ENCODE measurements around the gene RRP15. TPM values are rescaled to one million over a fixed set of nuclear protein-coding genes. Genes with fewer than 3 reads are reported as not detected.

Gene RRP15
- total RNA-seq, 1 donor from 2014 or later, result 9.7 TPM

DNA sequence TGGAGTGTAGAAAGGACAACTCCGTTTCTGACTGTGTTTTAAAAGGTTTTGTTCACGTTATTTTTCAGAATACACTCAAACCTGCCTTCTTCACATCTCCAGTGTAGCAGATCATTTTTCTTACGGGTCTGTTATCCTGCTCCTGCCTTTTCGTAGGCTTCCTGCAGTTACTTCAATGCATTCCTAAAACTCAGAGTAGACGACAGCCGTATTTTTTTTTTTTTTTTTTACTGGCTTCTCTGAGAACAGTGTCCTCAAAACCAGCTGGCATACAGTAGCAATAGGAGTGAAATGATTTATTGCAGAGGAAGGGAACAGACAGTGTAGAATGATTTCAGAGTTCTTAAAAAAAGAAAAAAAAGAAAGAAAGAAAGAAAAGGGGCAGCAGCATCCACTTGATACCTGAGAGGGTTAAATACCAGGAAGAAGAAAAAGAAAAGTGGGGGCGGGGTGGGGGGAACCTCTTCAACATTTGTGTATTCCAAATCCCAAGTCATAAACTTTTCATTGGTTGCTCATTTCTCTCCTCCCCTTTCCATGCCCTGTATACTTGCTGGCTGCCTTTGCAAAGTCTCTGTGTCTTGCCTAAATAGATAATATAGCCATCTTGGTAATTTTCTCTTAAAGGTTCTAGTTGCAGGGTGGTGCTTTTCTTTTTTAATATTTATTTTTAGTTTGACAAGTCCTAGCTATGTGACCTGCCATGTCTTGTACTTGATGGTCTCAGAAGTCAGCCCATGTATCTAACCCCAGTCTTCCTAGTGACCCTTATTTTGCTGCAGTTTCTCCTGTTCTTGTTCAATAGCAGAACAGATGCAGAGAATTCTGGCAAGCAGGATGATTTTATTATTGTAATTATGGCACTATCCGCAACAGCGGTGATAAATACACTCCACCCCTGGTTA lies 62.9 kb downstream of the RRP15 start:
- no peaks in the 10 kb centered on the region for H3K27me3 ChIP-seq (ENCODE audit: control insufficient read depth, insufficient read depth, low read length)
- no peak for DNase-seq (ENCODE audit: low read depth)
- TF ChIP-seq CTCF (IDR thresholded peaks at IDR 0.05; ENCODE audit: insufficient read depth, low read length, poor library complexity, severe bottlenecking), result no peak
- H3K4me3 ChIP-seq (ENCODE audit: low read depth, low read length), result peak overlapping the region; percentile 87
- H3K36me3 ChIP-seq (ENCODE audit: control insufficient read depth, insufficient read depth, low read length), result no peaks in the 10 kb centered on the region

GRCh38 chr1:218348628-218349071 lies 63.6 kb downstream of the RRP15 start:
- peak overlapping the region; percentile 87 for H3K4me3 ChIP-seq (ENCODE audit: low read depth, low read length)
- H3K36me3 ChIP-seq (ENCODE audit: control insufficient read depth, insufficient read depth, low read length), result no peaks in the 10 kb centered on the region
- H3K27me3 ChIP-seq (ENCODE audit: control insufficient read depth, insufficient read depth, low read length), result no peaks in the 10 kb centered on the region
- no peak for TF ChIP-seq CTCF (IDR thresholded peaks at IDR 0.05; ENCODE audit: insufficient read depth, low read length, poor library complexity, severe bottlenecking)
- no peak for DNase-seq (ENCODE audit: low read depth)

- H3K36me3 ChIP-seq (ENCODE audit: control insufficient read depth, insufficient read depth, low read length), result no peaks in the 10 kb centered on the region
- DNase-seq (ENCODE audit: low read depth), result no peak
- H3K4me3 ChIP-seq (ENCODE audit: low read depth, low read length), result peak overlapping the region; percentile 87
- no peak for TF ChIP-seq CTCF (IDR thresholded peaks at IDR 0.05; ENCODE audit: insufficient read depth, low read length, poor library complexity, severe bottlenecking)
- no peaks in the 10 kb centered on the region for H3K27me3 ChIP-seq (ENCODE audit: control insufficient read depth, insufficient read depth, low read length)
Observed at GRCh38 chr1:218349348-218350034, 64.4 kb downstream of the RRP15 start.

- TF ChIP-seq CTCF (IDR thresholded peaks at IDR 0.05; ENCODE audit: insufficient read depth, low read length, poor library complexity, severe bottlenecking), result no peak
- DNase-seq (ENCODE audit: low read depth), result no peak
- H3K36me3 ChIP-seq (ENCODE audit: control insufficient read depth, insufficient read depth, low read length), result no peaks in the 10 kb centered on the region
- no peak overlapping the region for H3K4me3 ChIP-seq (ENCODE audit: low read depth, low read length)
- no peaks in the 10 kb centered on the region for H3K27me3 ChIP-seq (ENCODE audit: control insufficient read depth, insufficient read depth, low read length)
Observed at GRCh38 chr1:218350035-218350525, 65.0 kb downstream of the RRP15 start.

DNA sequence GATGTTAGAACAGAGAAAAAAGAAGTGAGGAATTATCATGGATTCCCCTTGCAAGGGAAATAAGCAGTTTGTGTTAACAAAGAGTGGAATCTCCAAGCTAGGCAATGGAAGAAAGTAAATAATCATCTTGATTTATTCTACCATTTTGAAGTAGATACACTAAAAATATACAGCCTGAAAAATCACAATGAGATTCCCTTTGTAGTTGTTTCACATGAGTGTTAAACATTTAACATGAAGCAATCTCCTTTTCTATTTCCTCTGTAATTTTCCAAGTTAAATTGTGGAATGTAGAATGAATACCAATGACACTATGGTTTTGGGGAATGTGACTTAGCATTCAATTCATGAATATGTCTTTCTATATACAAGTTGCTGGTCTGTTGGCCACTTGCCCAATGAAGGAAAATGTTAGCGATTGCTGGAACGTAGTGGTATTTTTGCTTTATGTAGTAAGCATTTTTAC lies 65.7 kb downstream of the RRP15 start:
- H3K4me3 ChIP-seq (ENCODE audit: low read depth, low read length), result no peak overlapping the region

More for the DNA sequence above, 65.7 kb downstream of the RRP15 start:
- H3K27me3 ChIP-seq (ENCODE audit: control insufficient read depth, insufficient read depth, low read length), result no peaks in the 10 kb centered on the region
- no peak for TF ChIP-seq CTCF (IDR thresholded peaks at IDR 0.05; ENCODE audit: insufficient read depth, low read length, poor library complexity, severe bottlenecking)
- H3K36me3 ChIP-seq (ENCODE audit: control insufficient read depth, insufficient read depth, low read length), result no peaks in the 10 kb centered on the region
- no peak for DNase-seq (ENCODE audit: low read depth)
